ENCODE measurements around the gene TPGS1. TPM values are rescaled to one million over a fixed set of nuclear protein-coding genes. Genes with fewer than 3 reads are reported as not detected.

Gene TPGS1
- total RNA-seq, 1 donor from 2014 or later, result 15.6 TPM

GRCh38 chr19:540867-541637 is 33.8 kb downstream of the TPGS1 start:
- DNase-seq, result no peak

GRCh38 chr19:541699-542098 is 34.4 kb downstream of the TPGS1 start:
- DNase-seq, result no peak

- DNase-seq, result no peak
Observed at GRCh38 chr19:542173-542866, 35.0 kb downstream of the TPGS1 start.

- DNase-seq, result no peak
Observed at GRCh38 chr19:543910-544608, 36.8 kb downstream of the TPGS1 start, which contains the start of gene GZMM. TSS of gene GZMM (plus strand) at chr19:544053. CDS start at chr19:544072, 19 bp downstream.

- no peak for DNase-seq
Observed at GRCh38 chr19:547117-547516, 39.8 kb downstream of the TPGS1 start.

GRCh38 chr19:547836-548720 is 40.8 kb downstream of the TPGS1 start:
- DNase-seq, result no peak

- no peak for DNase-seq
Observed at GRCh38 chr19:548886-549830, 41.9 kb downstream of the TPGS1 start.

GRCh38 chr19:554817-555216 is 47.5 kb downstream of the TPGS1 start:
- no peak for DNase-seq

- no peak for DNase-seq
Observed at GRCh38 chr19:555474-555808, 48.1 kb downstream of the TPGS1 start.

GRCh38 chr19:556611-557382 is 49.5 kb downstream of the TPGS1 start:
- DNase-seq, result no peak

GRCh38 chr19:558770-559439 is 51.6 kb downstream of the TPGS1 start:
- no peak for DNase-seq

GRCh38 chr19:560121-560520 is 52.8 kb downstream of the TPGS1 start:
- DNase-seq, result no peak

GRCh38 chr19:566403-566802 is 59.1 kb downstream of the TPGS1 start:
- DNase-seq, result no peak

GRCh38 chr19:566844-567243 is 59.5 kb downstream of the TPGS1 start:
- DNase-seq, result no peak

- DNase-seq, result no peak
Observed at GRCh38 chr19:567296-567900, 60.1 kb downstream of the TPGS1 start.

All from occipital lobe (tissue), 2 donors.